PC-9 (cell line): ENCODE results near the gene CORO1A. TPM values are rescaled to one million over a fixed set of nuclear protein-coding genes. Genes with fewer than 3 reads are reported as not detected.
A peak's percentile ranks its signal among the peaks of the same experiment; 100 is the strongest.
"Not testable (repeated sequence)": the region's sequence is repeated elsewhere in the genome, so short reads cannot be mapped to it uniquely, and the experiment has no call there.

ENCODE experiments used
- BruUV-seq: library from RNA; stranded (reverse); fragments of 400-500 nt; replicated peaks from 2 replicates; lab custom pipeline; 2021; lab: Mats Ljungman, UMichigan
- CTCF ChIA-PET: fragments of 300-600 bp; sonication (Branson Sonifier 250); formaldehyde crosslinking; loops from one replicate; lab custom pipeline; 2022; ENCODE audit warnings: antibody characterized with exemption; lab: Charles Lee
- POLR2A ChIA-PET: fragments of 300-600 bp; sonication (Branson Sonifier 250); formaldehyde crosslinking; loops from one replicate; lab custom pipeline; 2022; ENCODE audit warnings: antibody characterized with exemption; ENCODE audit not compliant: unreplicated experiment; lab: Charles Lee
- DNase-seq, 2 experiments: peaks; one replicate each; pipeline versions ENCODE4 v3.0.0 to v3.0.0-alpha.2; 2015 to 2022; ENCODE audit warnings: mixed read lengths in 1 of 2
- H2AFZ ChIP-seq: fragments of 200-600 bp; sonication (generic); 2 replicates; pipeline ENCODE4 v1.8.1; 2017; ENCODE audit warnings: antibody characterized with exemption
- H3F3A ChIP-seq: fragments of 200-600 bp; sonication (generic); 2 replicates; pipeline ENCODE4 v1.8.1; 2017; ENCODE audit warnings: antibody characterized with exemption, mild to moderate bottlenecking, low read depth; ENCODE audit not compliant: insufficient read depth
- H3K27ac ChIP-seq: fragments of 200-600 bp; sonication (generic); 2 replicates; pipeline ENCODE4 v1.6.1; 2016; ENCODE audit warnings: mixed run types
- H3K27me3 ChIP-seq: fragments of 200-600 bp; sonication (generic); 2 replicates; pipeline ENCODE4 v1.6.1; 2016; ENCODE audit warnings: low read depth, mixed run types; ENCODE audit not compliant: insufficient read depth
- H3K36me3 ChIP-seq: fragments of 200-600 bp; sonication (generic); 2 replicates; pipeline ENCODE4 v1.6.1; 2016; ENCODE audit warnings: low read depth, mixed run types
- H3K4me1 ChIP-seq: fragments of 200-600 bp; sonication (generic); replicated peaks from 2 replicates; pipeline ENCODE4 v1.6.1; 2016; ENCODE audit warnings: mixed run types; ENCODE audit not compliant: insufficient read depth
- H3K4me2 ChIP-seq: fragments of 200-600 bp; sonication (generic); 2 replicates; pipeline ENCODE4 v1.6.1; 2017; ENCODE audit warnings: mixed run types
- H3K4me3 ChIP-seq: fragments of 200-600 bp; sonication (generic); 2 replicates; pipeline ENCODE4 v1.6.1; 2016; ENCODE audit warnings: mixed run types
- H3K79me2 ChIP-seq: fragments of 200-600 bp; sonication (generic); 2 replicates; pipeline ENCODE4 v1.6.1; 2017; ENCODE audit warnings: low read depth, mixed run types
- H3K9me2 ChIP-seq: fragments of 200-600 bp; sonication (generic); 2 replicates; pipeline ENCODE4 v1.8.1; 2017; ENCODE audit warnings: mild to moderate bottlenecking; ENCODE audit not compliant: insufficient read depth
- H3K9me3 ChIP-seq: fragments of 200-600 bp; sonication (generic); 2 replicates; pipeline ENCODE4 v1.8.1; 2016; ENCODE audit warnings: low read depth; ENCODE audit not compliant: insufficient read depth
- H4K20me1 ChIP-seq: fragments of 200-600 bp; sonication (generic); 2 replicates; pipeline ENCODE4 v1.8.1; 2017; ENCODE audit not compliant: insufficient read depth
- intact Hi-C: fragments of 100-400 bp; cut with micrococcal nuclease; formaldehyde crosslinking; loops from one replicate; pipeline ENCODE4 v1.10.0; 2022; ENCODE audit not compliant: unreplicated experiment
- total RNA-seq: library from RNA; stranded (reverse); gene quantifications from 2 replicates; pipeline ENCODE4 v1.2.3, GENCODE V29; 2021

Gene CORO1A
- total RNA-seq, 1 experiment from 2014 or later = 7.9 TPM

- H3K36me3 ChIP-seq, H3K9me2 ChIP-seq, BruUV-seq, DNase-seq, H3K27me3 ChIP-seq, intact Hi-C loops, H3K4me1 ChIP-seq, POLR2A ChIA-PET, H4K20me1 ChIP-seq, CTCF ChIA-PET, H3K79me2 ChIP-seq, H3K9me3 ChIP-seq, H3F3A ChIP-seq, H3K27ac ChIP-seq, H2AFZ ChIP-seq: not testable (repeated sequence)
- Histone ChIP-seq H3K4me3 (peak within 1 kb of the TSS; percentile 66), H3K4me2 (peak within 1 kb of the TSS; percentile 82)
Measured at GRCh38 chr16:30193615-30194014, 10.2 kb downstream of the CORO1A start, which contains the start of the genes BOLA2B and SLX1A. Gene BOLA2B (minus strand): TSS chr16:30193666. CDS start chr16:30193595, 71 bp downstream. Gene SLX1A (plus strand): TSS chr16:30193875. CDS start chr16:30194085, 210 bp downstream.

GRCh38 chr16:30194172-30194925, 10.9 kb downstream of the CORO1A start:
- H3K4me1 ChIP-seq, H3F3A ChIP-seq, H4K20me1 ChIP-seq, POLR2A ChIA-PET, DNase-seq, CTCF ChIA-PET, H3K9me2 ChIP-seq, H3K27ac ChIP-seq, H3K9me3 ChIP-seq, H2AFZ ChIP-seq, H3K36me3 ChIP-seq, H3K27me3 ChIP-seq, H3K79me2 ChIP-seq, intact Hi-C loops: not testable (repeated sequence)
- BruUV-seq = TSS peak; percentile 90
- Histone ChIP-seq H3K4me2 (peak overlapping the region; percentile 82), H3K4me3 (peak overlapping the region; percentile 66)

DNA sequence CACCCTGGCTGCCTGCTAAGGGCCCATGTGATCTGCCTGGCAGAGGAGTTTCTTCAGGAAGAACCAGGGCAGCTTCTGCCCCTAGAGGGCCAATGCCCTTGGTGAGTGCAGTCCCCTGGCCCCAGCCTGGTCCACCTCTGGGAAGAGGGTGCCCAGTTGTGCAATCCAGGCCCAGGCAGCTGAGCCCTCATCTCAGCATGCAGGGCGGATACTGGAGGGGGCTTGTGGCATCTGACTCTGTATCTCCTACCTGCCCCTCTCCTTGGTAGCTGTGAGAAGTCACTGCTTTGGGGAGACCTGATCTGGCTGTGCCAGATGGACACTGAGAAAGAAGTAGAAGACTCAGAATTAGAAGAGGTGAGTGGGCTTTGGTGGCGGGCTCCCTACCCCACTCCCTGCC, 13.6 kb downstream of the CORO1A start:
- H2AFZ ChIP-seq, H3K4me1 ChIP-seq, BruUV-seq, POLR2A ChIA-PET, H3K79me2 ChIP-seq, CTCF ChIA-PET, H3K4me2 ChIP-seq, H4K20me1 ChIP-seq, DNase-seq, H3K27me3 ChIP-seq, intact Hi-C loops, H3K27ac ChIP-seq, H3F3A ChIP-seq, H3K4me3 ChIP-seq, H3K9me2 ChIP-seq, H3K36me3 ChIP-seq, H3K9me3 ChIP-seq: not testable (repeated sequence)

GRCh38 chr16:30199049-30199448, 15.6 kb downstream of the CORO1A start, which contains the start of gene SULT1A3:
Gene SULT1A3 (plus strand): TSS chr16:30199255. CDS start chr16:30200729, 1,474 bp downstream.
- H3K27me3 ChIP-seq, H3K9me3 ChIP-seq, H3K9me2 ChIP-seq, H3K27ac ChIP-seq, BruUV-seq, H3F3A ChIP-seq, H2AFZ ChIP-seq, H3K36me3 ChIP-seq, H3K4me2 ChIP-seq, H4K20me1 ChIP-seq, POLR2A ChIA-PET, CTCF ChIA-PET, H3K4me1 ChIP-seq, intact Hi-C loops, H3K79me2 ChIP-seq, DNase-seq, H3K4me3 ChIP-seq: not testable (repeated sequence)

GRCh38 chr16:30199608-30200343, 16.4 kb downstream of the CORO1A start:
- H3K27me3 ChIP-seq, intact Hi-C loops, BruUV-seq, H4K20me1 ChIP-seq, H3F3A ChIP-seq, H2AFZ ChIP-seq, H3K79me2 ChIP-seq, H3K27ac ChIP-seq, H3K36me3 ChIP-seq, H3K4me3 ChIP-seq, POLR2A ChIA-PET, CTCF ChIA-PET, H3K9me2 ChIP-seq, H3K9me3 ChIP-seq, DNase-seq, H3K4me2 ChIP-seq, H3K4me1 ChIP-seq: not testable (repeated sequence)

DNA sequence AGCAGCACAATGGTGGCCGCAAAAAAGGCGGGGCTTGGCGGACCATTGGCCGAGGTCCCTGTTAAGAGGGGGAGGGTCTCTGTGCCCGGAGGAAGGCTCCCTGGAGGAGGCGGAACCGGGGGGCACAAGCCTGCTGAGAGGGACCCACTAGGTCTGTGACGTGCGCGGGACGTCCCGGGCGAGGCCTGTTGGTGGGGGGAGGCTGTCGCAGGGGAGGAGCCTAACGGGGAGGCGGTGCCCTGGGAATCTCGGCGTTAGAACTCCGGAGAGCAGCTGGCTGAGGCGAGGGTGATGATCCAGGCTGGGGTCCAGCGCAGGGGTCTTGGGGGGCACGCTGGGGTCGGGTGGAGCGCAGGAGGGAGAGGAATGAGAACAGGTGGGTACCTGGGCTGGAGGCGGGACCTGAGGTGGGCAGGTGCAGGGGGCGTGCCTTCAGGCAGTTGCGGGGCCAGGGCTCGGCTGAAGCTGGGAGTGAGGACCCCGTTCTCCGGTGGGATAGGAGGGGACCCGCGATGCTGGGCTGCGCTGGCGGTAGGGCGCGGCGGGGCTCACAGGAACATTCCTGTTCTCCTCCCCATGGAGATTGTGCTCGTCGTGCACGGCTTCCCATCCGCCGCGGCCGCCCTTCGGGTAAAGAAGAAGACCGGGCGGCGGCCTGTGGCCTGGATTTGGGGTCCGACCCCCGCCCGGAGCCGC, 22.3 kb downstream of the CORO1A start:
- CTCF ChIA-PET, H2AFZ ChIP-seq: not testable (repeated sequence)
- H3K4me3 ChIP-seq = peak overlapping the region; percentile 60; the same call in 1 of the 2 replicates

More for the DNA sequence above, 22.3 kb downstream of the CORO1A start:
- H3K4me1 ChIP-seq, H3K9me3 ChIP-seq, H4K20me1 ChIP-seq, H3K79me2 ChIP-seq, H3K36me3 ChIP-seq, H3K9me2 ChIP-seq, intact Hi-C loops, POLR2A ChIA-PET, H3F3A ChIP-seq, H3K27me3 ChIP-seq: not testable (repeated sequence)
- DNase-seq = peak in 1 of 2 experiments; percentile 46
- BruUV-seq = TSS peak; percentile 56
- Histone ChIP-seq H3K27ac (peak overlapping the region; percentile 54; the same call in 1 of the 2 replicates), H3K4me2 (peak overlapping the region; percentile 68)
